Measurements from ENCODE around the gene FALEC.
"Not testable (repeated sequence)": the region's sequence is repeated elsewhere in the genome, so short reads cannot be mapped to it uniquely, and the experiment has no call there.

The FALEC gene

GRCh38 chr1:150574260-150575071, 58.9 kb downstream of the FALEC start:
- peak; percentile 41 for DNase-seq (ENCODE audit: low read depth, low spot score)

- DNase-seq (ENCODE audit: low read depth, low spot score) = peak; percentile 19
Observed at GRCh38 chr1:150575072-150575489, 59.5 kb downstream of the FALEC start.

GRCh38 chr1:150575518-150576366, 60.2 kb downstream of the FALEC start:
- peak; percentile 31 for DNase-seq (ENCODE audit: low read depth, low spot score)

GRCh38 chr1:150576367-150576711, 60.8 kb downstream of the FALEC start:
- no peak for DNase-seq (ENCODE audit: low read depth, low spot score)

- peak; percentile 59 for DNase-seq (ENCODE audit: low read depth, low spot score)
Observed at GRCh38 chr1:150576794-150577556, 61.4 kb downstream of the FALEC start.

GRCh38 chr1:150577557-150578271, 62.2 kb downstream of the FALEC start:
- peak; percentile 49 for DNase-seq (ENCODE audit: low read depth, low spot score)

- DNase-seq (ENCODE audit: low read depth, low spot score) = peak; percentile 86
Observed at GRCh38 chr1:150578272-150579109, 62.9 kb downstream of the FALEC start.

GRCh38 chr1:150579110-150579944, 63.8 kb downstream of the FALEC start, which contains the start of gene MCL1:
TSS of gene MCL1 (minus strand) at chr1:150579610. CDS start at chr1:150579530, 80 bp downstream.
- peak; percentile 98 for DNase-seq (ENCODE audit: low read depth, low spot score)

GRCh38 chr1:150579945-150580642, 64.5 kb downstream of the FALEC start:
- DNase-seq (ENCODE audit: low read depth, low spot score) = no peak

- not testable (repeated sequence) for DNase-seq (ENCODE audit: low read depth, low spot score)
Observed at GRCh38 chr1:150580966-150581365, 65.4 kb downstream of the FALEC start.

GRCh38 chr1:150581437-150581836, 65.9 kb downstream of the FALEC start:
- DNase-seq (ENCODE audit: low read depth, low spot score) = not testable (repeated sequence)

GRCh38 chr1:150581962-150582361, 66.4 kb downstream of the FALEC start:
- DNase-seq (ENCODE audit: low read depth, low spot score) = not testable (repeated sequence)

GRCh38 chr1:150582371-150582770, 66.8 kb downstream of the FALEC start:
- DNase-seq (ENCODE audit: low read depth, low spot score) = peak; percentile 42

Measured in astrocyte of the hippocampus (primary cell).